HepG2 (cell line): Measurements from ENCODE around the gene RABGAP1L. TPM values are rescaled to one million over a fixed set of nuclear protein-coding genes. Genes with fewer than 3 reads are reported as not detected.

Experiments
- ATAC-seq: fragments of 200-7000 bp; cut with Tn5 transposase; 3 replicates; pipeline ENCODE4 v1.9.1; 2020; ENCODE audit warnings: mild to moderate bottlenecking, moderate library complexity
- BruUV-seq: library from RNA; stranded (reverse); fragments of 400-500 nt; replicated peaks from 2 replicates; lab custom pipeline; 2021; lab: Mats Ljungman, UMichigan
- CTCF ChIA-PET: fragments of 300-600 bp; formaldehyde crosslinking; extraction: SDS; loops from one replicate; lab custom pipeline; 2021; ENCODE audit warnings: low total read pairs, inconsistent platforms, low intra/inter-chr PET ratio; lab: Yijun Ruan, JAX
- POLR2A ChIA-PET: fragments of 350-600 bp; sonication (Branson Sonifier 250); formaldehyde crosslinking; loops from one replicate; lab custom pipeline; 2020; ENCODE audit warnings: antibody characterized with exemption, inconsistent platforms; lab: Yijun Ruan, JAX
- DNase-seq: peaks from one replicate; pipeline ENCODE4 v3.0.0-alpha.2; 2015; ENCODE audit warnings: low spot score
- FAIRE-seq: peaks from 3 replicates; lab custom pipeline; 2011; peaks lifted over from hg19 to GRCh38; lab: Jason Lieb, UNC
- H2AFZ ChIP-seq: one replicate; pipeline ENCODE4 v1.6.1; 2011; ENCODE audit warnings: low read length, inconsistent platforms
- H3K27ac ChIP-seq: fragments of 300-600 bp; 3 replicates; pipeline ENCODE4 v1.8.0; 2011; ENCODE audit warnings: mixed run types, mild to moderate bottlenecking, mixed read lengths, low read length, inconsistent platforms; ENCODE audit not compliant: insufficient read depth; ENCODE audit errors: extremely low read length
- H3K27me3 ChIP-seq, 2 experiments: fragments of 200-600 bp in 1 of 2; 2 replicates in 1 of 2; 3 replicates in 1 of 2; pipeline versions ENCODE4 v1.6.0 to v1.8.0; 2011; ENCODE audit warnings: low read length in 2 of 2, mild to moderate bottlenecking in 2 of 2, moderate library complexity in 2 of 2, inconsistent platforms in 1 of 2; ENCODE audit not compliant: insufficient read depth in 2 of 2, control insufficient read depth in 1 of 2
- H3K36me3 ChIP-seq, 2 experiments: fragments of 200-600 bp in 1 of 2; replicated peaks in 1 of 2; 2 replicates in 1 of 2; 3 replicates in 1 of 2; pipeline versions ENCODE4 v1.5.1 to v1.8.0; 2011; ENCODE audit warnings: low read length in 2 of 2, inconsistent platforms in 1 of 2; ENCODE audit not compliant: insufficient read depth in 2 of 2, control insufficient read depth in 1 of 2
- H3K4me1 ChIP-seq: 2 replicates; pipeline ENCODE4 v1.5.1; 2012; ENCODE audit warnings: low read length, inconsistent platforms; ENCODE audit not compliant: insufficient read depth
- H3K4me2 ChIP-seq: 2 replicates; pipeline ENCODE4 v1.6.0; 2011; ENCODE audit warnings: low read depth, low read length, inconsistent platforms
- H3K4me3 ChIP-seq, 3 experiments: fragments of 200-600 bp in 1 of 3; sonication (generic), shearing (Covaris generic) in 1 of 3; replicated peaks in 1 of 3; 2 replicates each; pipeline ENCODE4 v1.5.1; 2011 to 2016; ENCODE audit warnings: low read length in 3 of 3, inconsistent platforms in 2 of 3, low read depth in 2 of 3, mild to moderate bottlenecking in 2 of 3, control low read depth in 1 of 3, mixed read lengths in 1 of 3; ENCODE audit not compliant: insufficient read depth in 1 of 3
- H3K79me2 ChIP-seq: one replicate; pipeline ENCODE4 v1.6.1; 2011; ENCODE audit warnings: low read length, inconsistent platforms; ENCODE audit not compliant: insufficient read depth
- H3K9ac ChIP-seq: 2 replicates; pipeline ENCODE4 v1.6.0; 2011; ENCODE audit warnings: mild to moderate bottlenecking, low read depth, low read length, inconsistent platforms; ENCODE audit not compliant: insufficient read depth
- H3K9me3 ChIP-seq: 2 replicates; pipeline ENCODE4 v1.5.1; 2012; ENCODE audit warnings: mild to moderate bottlenecking, low read length
- H4K20me1 ChIP-seq: 2 replicates; pipeline ENCODE4 v1.6.0; 2011; ENCODE audit warnings: inconsistent platforms, mild to moderate bottlenecking, low read length, moderate library complexity; ENCODE audit not compliant: insufficient read depth
- ASH2L ChIP-seq: fragments of 300-600, 200-600 bp; sonication (generic); IDR thresholded peaks from 2 replicates; pipeline ENCODE4 v1.7.0; 2017; ENCODE audit warnings: low read depth, mild to moderate bottlenecking, moderate library complexity, mixed read lengths, low read length; ENCODE audit not compliant: insufficient read length
- KLF16 ChIP-seq, 2 experiments: sonication (generic) in 1 of 2; formaldehyde crosslinking in 1 of 2; IDR thresholded peaks; 2 replicates each; pipeline versions ENCODE4 v1.6.1 to v1.8.0; 2016 to 2023; ENCODE audit warnings: missing genetic modification reagents in 2 of 2, missing compliant biosample characterization in 1 of 2
- SP2 ChIP-seq: sonication (generic); formaldehyde crosslinking; IDR thresholded peaks from 2 replicates; pipeline ENCODE4 v1.5.1; 2020; ENCODE audit warnings: mild to moderate bottlenecking, missing genetic modification reagents
- ZFP91 ChIP-seq: sonication (generic); formaldehyde crosslinking; IDR thresholded peaks from 2 replicates; pipeline ENCODE4 v1.9.0; 2022; ENCODE audit warnings: missing genetic modification reagents, mild to moderate bottlenecking, borderline replicate concordance
- ZNF234 ChIP-seq: sonication (generic); formaldehyde crosslinking; conservative IDR thresholded peaks from 2 replicates; pipeline ENCODE4 v1.5.1; 2020; ENCODE audit warnings: mild to moderate bottlenecking, missing genetic modification reagents
- ZNF367 ChIP-seq: sonication (generic); formaldehyde crosslinking; IDR thresholded peaks from 2 replicates; pipeline ENCODE4 v1.4.0; 2020; ENCODE audit warnings: missing genetic modification reagents, borderline replicate concordance
- ZNF597 ChIP-seq: sonication (generic); formaldehyde crosslinking; IDR thresholded peaks from 2 replicates; pipeline ENCODE4 v1.5.0; 2020; ENCODE audit warnings: missing genetic modification reagents
- ZNF775 ChIP-seq: sonication (generic); formaldehyde crosslinking; IDR thresholded peaks from 2 replicates; pipeline ENCODE4 v1.4.0; 2020; ENCODE audit warnings: missing genetic modification reagents, mild to moderate bottlenecking, moderate library complexity, borderline replicate concordance
- ZNF891 ChIP-seq: sonication (generic); formaldehyde crosslinking; IDR thresholded peaks from 2 replicates; pipeline ENCODE4 v1.5.0; 2020; ENCODE audit warnings: mild to moderate bottlenecking, missing genetic modification reagents
- ZSCAN31 ChIP-seq: sonication (generic); formaldehyde crosslinking; IDR thresholded peaks from 2 replicates; pipeline ENCODE4 v1.5.0; 2020; ENCODE audit warnings: low read depth, mild to moderate bottlenecking, missing genetic modification reagents
- WGBS: methylation state at CpG from one replicate; pipeline ENCODE4 v1.1.6; 2017; ENCODE audit warnings: low lambda C conversion rate; 5-methylcytosine and 5-hydroxymethylcytosine counted together
- in situ Hi-C: cut with HindIII; loops from 2 replicates; pipeline ENCODE4 v1.10.0; 2017; ENCODE audit warnings: low pct_unique_long_range_greater_than_20kb; ENCODE audit not compliant: extremely low pct_ligation_motif_present
- intact Hi-C: fragments of 100-400 bp; cut with micrococcal nuclease; formaldehyde crosslinking; loops from one replicate; pipeline ENCODE4 v1.10.0; 2022; ENCODE audit not compliant: unreplicated experiment
- polyA plus RNA-seq, 8 experiments: library from polyadenylated mRNA; depleted of rRNA in 3 of 8; stranded (reverse) in 7 of 8; unstranded in 1 of 8; fragments of >200 nt; fragmentation: Illumina TruSeq in 4 of 8; extraction: Trizol in 4 of 8; gene quantifications; 2 replicates each; pipeline versions ENCODE4 v1.2.1 to v1.2.3, GENCODE V29; 2011 to 2016; ENCODE audit warnings: low read depth in 4 of 8, missing spikeins in 1 of 8, mixed read lengths in 1 of 8; ENCODE audit not compliant: insufficient read depth in 1 of 8
- total RNA-seq, 5 experiments: library from RNA; depleted of rRNA; stranded (reverse); fragments of >200 nt; fragmentation: Illumina TruSeq; extraction: Trizol; gene quantifications; 2 replicates each; pipeline ENCODE4 v1.2.3, GENCODE V29; 2016; ENCODE audit warnings: low read depth in 1 of 5
- TF ChIP-seq, protein P1 (sequence below): sonication (generic); formaldehyde crosslinking; IDR thresholded peaks from 2 replicates; pipeline ENCODE4 v1.4.0; 2020; ENCODE audit warnings: missing genetic modification reagents
- TF ChIP-seq, protein P2 (sequence below): sonication (generic); IDR thresholded peaks from 2 replicates; pipeline ENCODE4 v1.6.1; 2016; ENCODE audit warnings: low read depth, borderline replicate concordance
- TF ChIP-seq, protein P3 (sequence below): sonication (generic); formaldehyde crosslinking; IDR thresholded peaks from 2 replicates; pipeline ENCODE4 v1.8.0; 2022; ENCODE audit warnings: mild to moderate bottlenecking, missing genetic modification reagents; ENCODE audit not compliant: insufficient replicate concordance

The RABGAP1L gene
- total and polyA plus RNA-seq, 2 of the 13 experiments (the other 11 are each of a cell fraction or from before 2014, with no cell fraction given), result 7.9 to 22.6 TPM

- H3K4me2 ChIP-seq, result no peak overlapping the region
- ChIA-PET POLR2A (no interaction called here), CTCF (no interaction called here)
- no peak overlapping the region for H3K4me3 ChIP-seq
- H3K36me3 ChIP-seq, result no peaks in the 10 kb centered on the region
- no peak for DNase-seq
- no peak overlapping the region for H3K27ac ChIP-seq
- ATAC-seq, result no peak
- H4K20me1 ChIP-seq, result no peaks in the 10 kb centered on the region
- BruUV-seq, result no TSS peak
- no peaks in the 10 kb centered on the region for H3K9me3 ChIP-seq
- in situ Hi-C loops, result no loop called here
- WGBS, result 88% methylated on average over 1 of the region's 1 CpG
- intact Hi-C loops, result no loop called here
- H3K79me2 ChIP-seq, result no peaks in the 10 kb centered on the region
- H3K9ac ChIP-seq, result no peak overlapping the region
- H3K4me1 ChIP-seq, result peaks cover 6% of the 10 kb centered on the region; the same call in 1 of the 2 replicates
- TF ChIP-seq SP2 (CRISPR knock-in tag) (no peak), ASH2L (no peak)
- no peak overlapping the region for H2AFZ ChIP-seq
- H3K27me3 ChIP-seq, result no peaks in the 10 kb centered on the region
- FAIRE-seq, result no peak
These were observed 593.8 kb downstream of the RABGAP1L start for GRCh38 chr1:174753131-174753530.

DNA sequence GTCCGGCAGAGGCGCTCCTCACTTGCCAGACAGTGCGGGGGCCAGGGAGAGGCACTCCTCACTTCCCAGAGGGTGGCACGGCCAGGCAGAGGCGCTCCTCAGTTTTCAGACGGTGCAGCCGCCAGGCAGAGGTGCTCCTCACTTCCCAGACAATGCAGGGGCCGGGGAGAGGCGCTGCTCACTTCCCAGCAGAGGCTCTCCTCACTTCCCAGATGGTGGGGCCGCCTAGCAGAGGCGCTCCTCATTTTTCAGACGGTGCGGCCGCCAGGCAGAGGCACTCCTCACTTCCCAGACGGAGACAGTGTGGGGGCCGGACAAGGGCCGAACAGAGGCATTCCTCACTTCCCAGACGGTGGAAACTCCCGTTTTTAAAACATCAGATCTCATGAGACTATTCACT, 602.0 kb downstream of the RABGAP1L start:
- Histone ChIP-seq H3K4me3 (no peak overlapping the region), H2AFZ (no peak overlapping the region), H3K9me3 (no peaks in the 10 kb centered on the region), H3K36me3 (no peaks in the 10 kb centered on the region), H4K20me1 (no peaks in the 10 kb centered on the region), H3K4me2 (no peak overlapping the region), H3K27me3 (no peaks in the 10 kb centered on the region), H3K9ac (no peak overlapping the region), H3K79me2 (no peaks in the 10 kb centered on the region), H3K4me1 (no peaks in the 10 kb centered on the region), H3K27ac (no peak overlapping the region)
- ChIA-PET CTCF (no interaction called here), POLR2A (no interaction called here)
- no peak for FAIRE-seq
- ATAC-seq, result no peak
- in situ Hi-C loops, result no loop called here
- BruUV-seq, result no TSS peak
- TF ChIP-seq ZNF234 (CRISPR knock-in tag) (no peak), ZFP91 (CRISPR knock-in tag) (no peak), ZSCAN31 (no peak), KLF16 (CRISPR knock-in tag; IDR thresholded peaks at IDR 0.05) (no peak), ZNF597 (CRISPR knock-in tag) (no peak), ZNF891 (CRISPR knock-in tag) (no peak), ZNF775 (CRISPR knock-in tag) (no peak), ZNF367 (CRISPR knock-in tag) (no peak)
- TF ChIP-seq, protein P1, sequence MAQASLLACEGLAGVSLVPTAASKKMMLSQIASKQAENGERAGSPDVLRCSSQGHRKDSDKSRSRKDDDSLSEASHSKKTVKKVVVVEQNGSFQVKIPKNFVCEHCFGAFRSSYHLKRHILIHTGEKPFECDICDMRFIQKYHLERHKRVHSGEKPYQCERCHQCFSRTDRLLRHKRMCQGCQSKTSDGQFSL (CRISPR knock-in tag), result no peak
- TF ChIP-seq, protein P2, sequence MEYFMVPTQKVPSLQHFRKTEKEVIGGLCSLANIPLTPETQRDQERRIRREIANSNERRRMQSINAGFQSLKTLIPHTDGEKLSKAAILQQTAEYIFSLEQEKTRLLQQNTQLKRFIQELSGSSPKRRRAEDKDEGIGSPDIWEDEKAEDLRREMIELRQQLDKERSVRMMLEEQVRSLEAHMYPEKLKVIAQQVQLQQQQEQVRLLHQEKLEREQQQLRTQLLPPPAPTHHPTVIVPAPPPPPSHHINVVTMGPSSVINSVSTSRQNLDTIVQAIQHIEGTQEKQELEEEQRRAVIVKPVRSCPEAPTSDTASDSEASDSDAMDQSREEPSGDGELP, result no peak
- TF ChIP-seq, protein P3, sequence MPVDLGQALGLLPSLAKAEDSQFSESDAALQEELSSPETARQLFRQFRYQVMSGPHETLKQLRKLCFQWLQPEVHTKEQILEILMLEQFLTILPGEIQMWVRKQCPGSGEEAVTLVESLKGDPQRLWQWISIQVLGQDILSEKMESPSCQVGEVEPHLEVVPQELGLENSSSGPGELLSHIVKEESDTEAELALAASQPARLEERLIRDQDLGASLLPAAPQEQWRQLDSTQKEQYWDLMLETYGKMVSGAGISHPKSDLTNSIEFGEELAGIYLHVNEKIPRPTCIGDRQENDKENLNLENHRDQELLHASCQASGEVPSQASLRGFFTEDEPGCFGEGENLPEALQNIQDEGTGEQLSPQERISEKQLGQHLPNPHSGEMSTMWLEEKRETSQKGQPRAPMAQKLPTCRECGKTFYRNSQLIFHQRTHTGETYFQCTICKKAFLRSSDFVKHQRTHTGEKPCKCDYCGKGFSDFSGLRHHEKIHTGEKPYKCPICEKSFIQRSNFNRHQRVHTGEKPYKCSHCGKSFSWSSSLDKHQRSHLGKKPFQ (CRISPR knock-in tag), result no peak
- intact Hi-C loops, result no loop called here
- WGBS, result 99% methylated on average over 13 of the region's 19 CpGs
- DNase-seq, result no peak
